Stimulated activated naive CD8-positive, alpha-beta T cell treated with anti-CD3 and anti-CD28 coated beads, Interleukin-15, Interleukin-2, amounts not matched to agents 100 ng/mL and 50 ng/mL, for 24 hours (primary cell): ENCODE results near the gene COX7A2L.
A peak's percentile ranks its signal among the peaks of the same experiment; 100 is the strongest.
"Not testable (repeated sequence)": the region's sequence is repeated elsewhere in the genome, so short reads cannot be mapped to it uniquely, and the experiment has no call there.

ENCODE experiments used
- H3K27ac Mint-ChIP-seq: one replicate; pipeline ENCODE4 v1.8.0; 2021; ENCODE audit warnings: mild to moderate bottlenecking, mixed read lengths
- H3K27me3 Mint-ChIP-seq: one replicate; pipeline ENCODE4 v1.8.0; 2021; ENCODE audit warnings: mixed read lengths
- H3K36me3 Mint-ChIP-seq: one replicate; pipeline ENCODE4 v1.8.0; 2021; ENCODE audit warnings: low read depth, mixed read lengths
- H3K4me1 Mint-ChIP-seq: one replicate; pipeline ENCODE4 v1.8.0; 2021; ENCODE audit warnings: low read depth, mixed read lengths
- H3K4me3 Mint-ChIP-seq: one replicate; pipeline ENCODE4 v1.8.0; 2021; ENCODE audit warnings: mild to moderate bottlenecking, mixed read lengths
- H3K9me3 Mint-ChIP-seq: one replicate; pipeline ENCODE4 v1.8.0; 2021; ENCODE audit warnings: mixed read lengths

The COX7A2L gene

DNA sequence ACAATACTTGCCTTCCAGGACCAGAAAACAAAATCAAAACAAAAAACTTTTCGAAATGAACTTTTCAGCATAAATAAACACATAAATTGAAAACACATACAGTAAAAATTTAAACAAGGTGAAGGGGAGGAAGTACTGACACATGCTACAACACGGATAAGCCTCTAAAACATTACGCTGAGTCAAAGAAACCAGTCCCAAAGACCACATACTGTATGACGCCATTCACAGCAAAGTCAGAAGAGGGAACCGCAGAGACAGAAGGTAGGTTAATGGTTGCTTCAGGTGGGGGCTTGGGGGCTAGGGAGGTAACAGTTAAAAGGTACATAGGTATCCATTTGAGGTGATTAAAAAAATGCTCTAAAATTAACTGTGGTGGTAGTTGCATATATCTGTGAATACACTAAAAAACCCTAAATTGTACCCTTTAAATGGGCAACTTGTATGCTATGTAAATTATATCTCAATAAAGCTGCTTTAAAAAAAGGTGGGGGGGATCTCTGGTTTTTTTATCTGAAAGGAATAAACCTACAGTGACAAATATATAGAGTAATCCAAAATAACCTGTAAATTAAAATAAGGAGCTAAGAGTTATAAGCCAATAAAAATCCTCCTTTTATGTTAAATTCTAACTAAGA, 7.1 kb downstream of the COX7A2L start:
- Mint-ChIP-seq H3K27me3 (no peaks in the 10 kb centered on the region), H3K9me3 (no peaks in the 10 kb centered on the region), H3K36me3 (peaks cover 53% of the 10 kb centered on the region), H3K27ac (no peak overlapping the region), H3K4me1 (peaks cover 54% of the 10 kb centered on the region), H3K4me3 (no peak overlapping the region)

DNA sequence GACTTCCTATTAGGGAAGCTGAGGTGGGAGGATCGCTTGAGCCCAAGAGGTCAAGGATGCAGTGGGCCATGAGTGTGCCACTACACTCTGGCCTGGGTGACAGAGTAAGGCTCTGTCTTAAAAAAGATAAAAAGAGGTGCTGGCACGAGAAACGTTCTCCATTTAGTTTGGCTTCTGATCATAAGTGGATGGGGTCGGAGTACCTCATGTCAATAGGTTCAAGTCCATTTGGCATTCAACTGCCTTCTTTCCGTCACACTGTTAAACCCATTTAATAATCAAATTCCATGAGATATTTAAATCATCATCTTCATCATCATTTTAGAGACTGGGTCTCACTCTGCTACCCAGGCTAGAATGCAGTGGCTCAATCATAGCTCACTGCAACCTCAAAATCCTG, 9.2 kb downstream of the COX7A2L start:
- Mint-ChIP-seq H3K36me3 (peaks cover 59% of the 10 kb centered on the region), H3K27me3 (no peaks in the 10 kb centered on the region), H3K4me1 (peaks cover 34% of the 10 kb centered on the region)

DNA sequence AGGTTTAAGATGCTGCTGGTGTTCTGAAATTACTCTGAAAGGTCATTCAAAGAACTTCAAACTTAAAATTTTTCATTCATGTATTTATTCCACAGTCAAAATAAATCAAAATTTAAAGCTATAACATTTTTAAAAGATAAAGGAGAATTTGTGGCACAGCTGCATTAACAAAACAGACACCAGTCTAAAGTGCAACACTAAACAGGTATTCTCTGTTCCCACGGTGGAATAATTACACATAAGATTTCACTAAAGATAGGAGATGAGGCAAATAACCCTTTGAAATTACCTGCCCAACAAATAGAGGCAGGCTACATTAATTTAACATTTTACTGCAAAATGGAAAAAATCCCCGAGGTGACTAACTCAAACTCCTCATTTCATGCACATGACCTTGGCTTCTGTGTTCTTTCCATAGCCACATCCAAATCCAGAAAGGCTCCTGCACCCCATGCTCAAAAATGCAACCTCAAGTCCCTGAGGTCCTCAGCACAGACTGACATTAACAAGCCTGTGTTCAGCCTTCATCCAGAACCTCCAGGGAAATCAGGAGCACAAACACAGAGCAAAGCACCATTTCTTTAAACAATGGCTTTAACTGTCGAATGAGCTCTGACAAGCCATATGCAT, 10.5 kb downstream of the COX7A2L start:
- Mint-ChIP-seq H3K27ac (no peak overlapping the region), H3K27me3 (no peaks in the 10 kb centered on the region), H3K9me3 (no peaks in the 10 kb centered on the region), H3K36me3 (peaks cover 60% of the 10 kb centered on the region), H3K4me1 (peaks cover 24% of the 10 kb centered on the region), H3K4me3 (no peak overlapping the region)

More for the DNA sequence above, 9.2 kb downstream of the COX7A2L start:
- no peaks in the 10 kb centered on the region for H3K9me3 Mint-ChIP-seq
- no peak overlapping the region for H3K27ac Mint-ChIP-seq
- no peak overlapping the region for H3K4me3 Mint-ChIP-seq

DNA sequence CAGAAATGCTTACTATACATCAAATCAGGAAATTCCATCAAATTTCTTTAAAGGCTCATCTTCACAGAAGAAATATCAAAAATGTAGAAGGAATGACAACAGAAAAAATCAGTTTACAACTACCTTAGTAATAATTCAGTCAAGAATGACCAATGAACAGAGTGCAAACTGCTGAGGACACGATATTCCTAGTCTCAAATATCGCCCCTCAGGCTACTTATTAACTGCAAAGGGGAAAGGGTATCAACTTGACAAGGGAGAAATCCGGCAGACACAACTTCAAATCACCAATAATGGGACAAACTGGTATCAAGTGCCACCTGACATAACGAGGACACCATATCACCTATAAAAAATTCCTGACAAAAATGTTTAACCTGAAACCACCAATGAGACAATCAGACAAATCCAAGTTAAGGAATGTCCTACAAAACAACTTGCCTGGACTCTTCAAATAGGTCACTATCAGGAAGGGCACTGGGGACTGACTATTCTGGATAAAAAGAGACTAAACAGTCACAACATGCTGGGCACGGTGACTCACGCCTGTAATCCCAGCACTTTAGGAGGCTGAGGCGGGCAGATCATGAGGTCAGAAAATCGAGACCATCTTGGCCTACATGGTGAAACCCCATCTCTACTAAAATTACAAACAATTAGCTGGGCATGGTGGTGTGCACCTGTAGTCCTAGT, 12.8 kb downstream of the COX7A2L start:
- H3K27me3 Mint-ChIP-seq: no peaks in the 10 kb centered on the region
- H3K9me3 Mint-ChIP-seq: no peaks in the 10 kb centered on the region
- H3K4me3 Mint-ChIP-seq: no peak overlapping the region
- no peak overlapping the region for H3K27ac Mint-ChIP-seq
- peaks cover 3% of the 10 kb centered on the region for H3K4me1 Mint-ChIP-seq
- H3K36me3 Mint-ChIP-seq: peaks cover 74% of the 10 kb centered on the region

DNA sequence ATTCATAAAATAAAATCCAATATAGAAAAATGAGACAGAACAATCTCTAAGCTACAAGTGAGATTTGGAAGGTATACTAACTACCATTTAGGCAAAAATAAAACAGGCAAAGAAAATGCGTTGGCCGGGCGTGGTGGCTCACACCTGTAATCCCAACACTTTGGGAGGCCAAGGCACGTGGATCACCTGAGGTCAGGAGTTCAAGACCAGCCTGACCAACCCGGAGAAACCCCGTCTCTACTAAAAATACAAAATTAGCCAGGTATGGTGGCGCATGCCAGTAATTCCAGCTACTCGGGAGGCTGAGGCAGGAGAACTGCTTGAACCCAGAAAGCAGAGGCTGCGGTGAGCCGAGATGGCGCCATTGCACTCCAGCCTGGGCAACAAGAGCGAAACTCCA, 13.5 kb downstream of the COX7A2L start:
- peaks cover 78% of the 10 kb centered on the region for H3K36me3 Mint-ChIP-seq
- not testable (repeated sequence) for H3K4me1 Mint-ChIP-seq, H3K27ac Mint-ChIP-seq, H3K27me3 Mint-ChIP-seq, H3K4me3 Mint-ChIP-seq, H3K9me3 Mint-ChIP-seq

DNA sequence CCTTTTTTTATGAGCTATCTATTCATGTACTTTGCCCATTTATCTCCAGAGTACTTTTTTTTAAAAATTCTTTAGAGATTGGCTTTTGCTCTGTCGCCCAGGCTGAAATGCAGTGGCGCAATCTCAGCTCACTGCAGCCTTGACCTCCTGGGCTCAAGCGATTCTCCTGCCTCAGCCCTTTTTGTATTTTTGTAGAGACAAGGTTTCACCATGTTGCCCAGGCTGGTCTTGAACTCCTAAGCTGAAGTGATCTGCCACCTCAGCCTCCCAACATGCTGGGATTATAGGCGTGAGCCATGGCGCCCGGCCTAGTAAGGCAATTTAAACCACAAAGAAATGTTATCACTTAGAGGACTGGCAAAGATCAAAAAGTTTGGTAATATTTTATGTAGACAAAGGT, 14.2 kb downstream of the COX7A2L start:
- not testable (repeated sequence) for H3K4me3 Mint-ChIP-seq, H3K27ac Mint-ChIP-seq, H3K27me3 Mint-ChIP-seq, H3K9me3 Mint-ChIP-seq
- peaks cover 14% of the 10 kb centered on the region for H3K4me1 Mint-ChIP-seq
- H3K36me3 Mint-ChIP-seq: peaks cover 76% of the 10 kb centered on the region

DNA sequence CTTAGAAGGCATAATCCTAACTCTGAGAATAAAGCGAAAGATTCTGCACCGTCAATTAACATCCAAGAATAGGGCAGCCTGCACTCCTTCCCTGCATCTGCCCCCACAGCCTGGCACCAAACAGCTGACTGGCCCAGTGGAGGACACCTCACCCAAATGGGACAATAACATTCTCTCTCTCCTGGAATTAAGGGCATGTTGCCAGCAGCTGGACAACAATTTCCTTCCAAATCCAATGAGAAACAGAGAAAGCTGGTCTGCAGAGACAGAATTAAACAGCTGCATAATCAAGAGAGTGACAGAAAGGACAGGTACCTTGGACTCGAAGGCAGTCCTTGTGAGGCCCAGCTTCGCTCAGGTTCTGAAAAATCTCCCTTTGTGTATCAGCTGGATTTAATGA, 15.0 kb downstream of the COX7A2L start:
- H3K4me3 Mint-ChIP-seq: no peak overlapping the region
- H3K27me3 Mint-ChIP-seq: no peaks in the 10 kb centered on the region
- peaks cover 68% of the 10 kb centered on the region for H3K36me3 Mint-ChIP-seq
- no peaks in the 10 kb centered on the region for H3K9me3 Mint-ChIP-seq
- no peak overlapping the region for H3K27ac Mint-ChIP-seq
- peaks cover 21% of the 10 kb centered on the region for H3K4me1 Mint-ChIP-seq

DNA sequence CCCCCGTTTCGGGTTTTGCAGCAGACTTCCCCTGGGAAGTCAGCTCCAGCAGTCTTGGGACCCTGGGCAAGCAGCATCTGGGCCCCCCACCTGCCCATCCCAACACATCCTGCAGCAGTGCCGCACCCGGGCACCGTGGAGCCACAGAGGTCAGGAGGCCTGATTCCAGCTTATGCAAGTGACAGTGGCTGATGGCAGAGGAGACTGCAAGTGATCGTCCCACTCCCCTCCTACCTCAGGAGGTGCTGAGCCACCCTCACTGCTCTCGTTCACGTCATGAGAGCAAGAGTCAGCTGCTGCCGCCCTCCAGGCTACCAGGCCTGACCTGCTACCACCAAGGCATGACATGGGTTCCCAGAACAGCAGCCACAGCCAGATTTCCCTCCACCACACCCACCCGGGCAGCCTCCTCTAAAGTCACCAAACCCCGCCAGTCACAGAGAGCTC, 18.2 kb downstream of the COX7A2L start:
- Mint-ChIP-seq H3K36me3 (peaks cover 65% of the 10 kb centered on the region), H3K4me3 (no peak overlapping the region), H3K27me3 (no peaks in the 10 kb centered on the region), H3K4me1 (peaks cover 23% of the 10 kb centered on the region), H3K27ac (peak overlapping the region; percentile 75), H3K9me3 (no peaks in the 10 kb centered on the region)

DNA sequence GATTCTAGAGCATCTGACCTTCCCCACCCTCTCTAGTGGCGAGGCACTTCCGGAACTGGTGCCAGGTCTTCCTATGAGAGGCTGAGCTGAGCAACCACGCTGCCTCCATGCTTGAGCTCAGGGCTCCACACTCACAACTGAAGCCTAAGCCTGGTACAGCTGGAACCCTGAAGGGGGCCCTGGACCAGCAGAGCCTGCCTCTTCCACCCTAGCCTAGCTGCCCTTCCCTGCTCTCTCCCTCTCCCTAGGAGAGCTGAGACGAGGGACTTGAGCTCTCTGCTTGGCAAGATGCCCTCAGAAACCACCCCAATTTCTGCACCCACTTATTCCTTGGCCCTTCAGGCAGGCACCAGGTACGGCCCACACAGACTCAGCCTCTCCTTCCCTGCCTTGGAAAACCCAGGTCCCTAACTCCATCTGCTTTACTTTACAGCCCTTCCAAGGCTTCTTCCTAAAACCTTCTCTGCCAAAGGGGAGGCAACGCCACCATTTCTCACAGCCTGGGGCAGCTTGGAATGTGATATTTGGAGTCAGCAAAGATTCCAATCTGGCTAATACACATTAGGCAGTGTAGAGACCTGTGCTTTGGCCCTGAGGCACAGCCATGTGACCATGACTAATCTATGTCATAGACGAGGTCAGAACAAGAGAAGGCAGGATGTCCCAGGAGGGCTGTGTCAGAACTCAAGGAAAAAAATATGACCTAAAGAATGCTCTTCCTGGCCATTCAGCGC, 18.8 kb downstream of the COX7A2L start:
- Mint-ChIP-seq H3K27ac (peak overlapping the region; percentile 78), H3K27me3 (no peaks in the 10 kb centered on the region), H3K36me3 (peaks cover 68% of the 10 kb centered on the region), H3K4me1 (peaks cover 23% of the 10 kb centered on the region), H3K4me3 (no peak overlapping the region), H3K9me3 (peaks cover 4% of the 10 kb centered on the region)

DNA sequence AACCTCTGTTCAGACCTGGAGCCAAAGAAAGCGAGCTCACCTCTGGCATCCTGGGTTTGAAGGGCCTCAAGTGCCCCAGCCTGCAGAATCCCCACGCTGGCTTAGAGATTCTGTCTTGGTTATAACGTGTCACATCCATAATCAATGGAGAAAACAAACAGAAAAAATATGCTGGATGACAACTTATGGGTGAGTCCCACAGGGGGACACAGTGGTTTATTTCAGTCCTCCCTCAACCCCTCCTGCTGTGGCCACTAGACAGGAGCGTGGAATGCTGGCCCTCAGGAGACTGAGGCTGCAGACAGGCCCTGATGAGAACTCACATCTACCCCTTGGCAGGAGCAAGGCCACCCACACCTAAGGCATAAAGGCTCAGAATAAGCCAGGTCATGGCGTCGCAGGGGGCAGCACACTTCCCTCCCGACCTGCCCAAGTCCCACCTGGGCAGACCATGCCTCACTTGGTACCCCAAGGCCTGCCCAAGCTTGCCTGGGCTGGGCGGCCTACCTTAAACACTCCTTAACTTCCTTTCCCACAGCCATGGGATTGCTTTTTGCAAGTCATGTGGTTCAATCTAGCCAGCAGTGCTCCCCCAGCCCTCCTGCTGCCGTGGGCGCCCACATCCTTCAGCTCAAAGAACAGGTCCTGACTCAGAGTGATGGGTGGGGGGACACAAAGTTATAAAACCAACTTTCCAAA, 19.9 kb downstream of the COX7A2L start:
- Mint-ChIP-seq H3K27me3 (no peaks in the 10 kb centered on the region), H3K4me1 (peaks cover 23% of the 10 kb centered on the region), H3K27ac (peak overlapping the region; percentile 65), H3K9me3 (peaks cover 4% of the 10 kb centered on the region), H3K36me3 (peaks cover 73% of the 10 kb centered on the region), H3K4me3 (no peak overlapping the region)

DNA sequence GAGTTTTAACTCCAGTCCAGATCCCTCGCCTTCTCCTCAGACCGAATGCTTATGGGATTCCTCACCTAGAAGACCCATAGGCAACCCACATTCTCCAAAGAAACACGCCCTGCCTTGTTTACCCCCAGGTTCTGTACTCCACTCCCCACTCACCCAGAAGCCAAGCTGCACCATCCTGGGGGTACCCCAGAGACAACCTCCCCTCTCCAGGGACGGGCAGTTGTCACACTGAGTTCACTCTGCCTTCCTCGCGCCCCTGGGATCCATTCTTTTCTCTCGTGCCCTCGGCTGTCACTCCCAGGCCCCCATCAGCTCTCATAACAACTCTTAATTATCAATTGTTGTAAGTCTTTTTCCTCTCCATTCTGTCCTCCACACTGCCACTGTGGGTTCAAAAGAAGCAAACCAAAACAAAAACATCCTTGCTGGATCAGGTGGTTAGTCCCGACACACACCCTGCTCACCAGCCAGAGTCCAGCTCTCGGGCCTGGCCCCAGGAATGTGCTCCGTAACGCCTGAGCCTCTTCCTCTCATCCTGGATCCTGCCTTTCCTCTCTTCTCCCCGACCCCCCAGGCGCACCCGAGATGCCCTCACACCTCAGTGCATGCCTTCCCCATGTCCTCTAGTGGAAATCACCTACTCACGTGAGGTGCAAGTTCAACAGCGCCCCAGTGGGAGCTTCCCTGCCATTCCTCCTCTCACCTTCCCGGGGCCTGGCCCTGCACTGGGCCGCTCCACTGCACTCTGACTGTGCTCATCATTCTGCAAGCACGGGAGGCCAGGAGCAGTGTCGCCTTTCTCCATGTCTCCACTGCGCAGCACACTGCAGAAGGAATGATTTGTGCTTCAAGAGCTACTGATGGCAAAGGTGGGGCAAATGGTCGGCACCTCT, 20.7 kb downstream of the COX7A2L start:
- Mint-ChIP-seq H3K27ac (peak overlapping the region; percentile 78), H3K9me3 (peaks cover 4% of the 10 kb centered on the region), H3K36me3 (peaks cover 73% of the 10 kb centered on the region), H3K4me3 (no peak overlapping the region), H3K4me1 (peaks cover 23% of the 10 kb centered on the region), H3K27me3 (no peaks in the 10 kb centered on the region)

DNA sequence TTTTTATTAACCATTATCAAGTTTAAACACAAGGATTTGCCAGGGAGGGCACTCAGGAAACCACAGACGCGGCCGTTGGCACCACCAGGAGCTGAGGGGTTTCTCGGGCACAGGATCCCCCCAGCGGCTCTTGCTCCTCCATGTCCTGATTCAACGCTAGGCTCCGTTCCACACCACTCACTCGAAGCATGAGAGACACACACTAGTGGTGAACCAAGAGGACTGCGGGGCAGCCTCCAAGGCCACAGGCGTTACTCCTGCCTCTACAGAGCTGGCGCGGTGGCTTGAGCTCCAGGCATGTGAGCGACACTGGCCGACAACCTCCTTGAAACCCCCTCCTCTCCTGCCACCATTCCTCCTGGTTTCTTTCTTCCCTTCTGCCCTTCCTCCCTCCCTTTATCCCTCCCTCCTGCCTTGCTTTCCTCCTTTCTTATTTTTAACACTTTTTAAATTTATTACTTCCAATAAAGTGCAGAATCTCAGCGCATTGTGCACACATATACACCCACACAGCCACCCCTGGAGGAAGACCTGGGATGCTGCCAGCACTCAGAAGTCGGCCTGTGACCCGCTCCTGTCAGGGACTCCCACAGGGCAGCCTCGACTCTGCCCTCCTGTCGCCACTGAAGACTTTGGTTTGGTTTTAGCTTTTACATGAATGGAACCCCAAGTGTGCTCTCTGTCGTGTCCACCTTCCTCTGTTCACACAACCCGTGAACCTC, 21.7 kb downstream of the COX7A2L start:
- Mint-ChIP-seq H3K27me3 (no peaks in the 10 kb centered on the region), H3K36me3 (peaks cover 72% of the 10 kb centered on the region), H3K9me3 (peaks cover 4% of the 10 kb centered on the region), H3K4me1 (peaks cover 23% of the 10 kb centered on the region), H3K4me3 (no peak overlapping the region), H3K27ac (peak overlapping the region; percentile 78)

DNA sequence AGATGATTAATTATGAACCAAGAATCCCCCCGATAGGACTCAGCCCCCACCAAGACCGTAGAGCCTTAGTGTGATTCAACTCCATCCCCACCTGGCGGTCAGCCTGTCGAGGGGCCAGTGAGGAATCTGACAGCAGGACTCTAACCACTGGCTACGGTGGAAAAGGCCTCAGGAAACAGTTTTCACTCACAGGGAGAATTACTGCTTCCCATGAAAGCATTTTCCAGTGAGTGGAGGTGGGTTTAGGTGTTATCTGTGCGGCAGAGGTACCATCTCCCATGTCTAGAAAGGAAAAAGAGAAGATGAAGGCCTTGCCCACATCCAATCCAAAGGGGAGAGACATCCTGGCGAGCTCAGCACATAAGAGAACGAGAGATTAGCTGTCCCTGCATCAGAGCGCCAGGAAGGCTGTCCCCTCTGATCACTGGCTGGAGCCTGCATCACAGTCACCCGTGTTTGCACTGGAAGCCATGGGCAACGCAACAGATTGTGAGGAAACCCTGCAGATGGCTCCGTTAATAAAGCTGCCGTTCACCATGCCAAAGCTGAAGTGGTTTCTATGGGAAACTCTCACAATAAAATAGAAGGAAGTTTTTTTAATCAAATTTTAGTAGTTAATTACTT, 22.3 kb downstream of the COX7A2L start:
- peaks cover 23% of the 10 kb centered on the region for H3K4me1 Mint-ChIP-seq
- peaks cover 73% of the 10 kb centered on the region for H3K36me3 Mint-ChIP-seq
- H3K27ac Mint-ChIP-seq: no peak overlapping the region
- peaks cover 4% of the 10 kb centered on the region for H3K9me3 Mint-ChIP-seq
- no peak overlapping the region for H3K4me3 Mint-ChIP-seq
- H3K27me3 Mint-ChIP-seq: no peaks in the 10 kb centered on the region
